H1 (cell line): Measurements from ENCODE around the gene ERICH6. TPM values are rescaled to one million over a fixed set of nuclear protein-coding genes. Genes with fewer than 3 reads are reported as not detected.

ENCODE experiments used
- CTCF ChIA-PET: fragments of 300-600 bp; sonication (Branson Sonifier 250); formaldehyde crosslinking; loops from one replicate; lab custom pipeline; 2021; ENCODE audit not compliant: partially characterized antibody; lab: Charles Lee
- POLR2A ChIA-PET: fragments of 300-600 bp; sonication (Branson Sonifier 250); formaldehyde crosslinking; loops from one replicate; lab custom pipeline; 2021; ENCODE audit warnings: inconsistent platforms; ENCODE audit not compliant: partially characterized antibody; lab: Charles Lee
- DNase-seq, 2 experiments: peaks; one replicate each; pipeline versions ENCODE4 v3.0.0 to v3.0.0-alpha.2; 2010 to 2022; ENCODE audit warnings: low spot score in 2 of 2, low read depth in 1 of 2, mixed read lengths in 1 of 2
- FAIRE-seq: peaks from 2 replicates; lab custom pipeline; 2011; peaks lifted over from hg19 to GRCh38; lab: Jason Lieb, UNC
- H2AFZ ChIP-seq: 2 replicates; pipeline ENCODE4 v1.8.1; 2012; ENCODE audit warnings: low read length, inconsistent platforms
- H2AK5ac ChIP-seq: 2 replicates; pipeline ENCODE4 v1.6.1; 2013; ENCODE audit warnings: low read depth, low read length
- H2BK120ac ChIP-seq: replicated peaks from 2 replicates; pipeline ENCODE3; 2013; ENCODE audit warnings: low read depth, low read length, inconsistent platforms
- H2BK12ac ChIP-seq: 2 replicates; pipeline ENCODE4 v1.6.1; 2013; ENCODE audit warnings: low read depth, low read length
- H2BK15ac ChIP-seq: 2 replicates; pipeline ENCODE4 v1.6.1; 2013; ENCODE audit warnings: low read length
- H2BK20ac ChIP-seq: 2 replicates; pipeline ENCODE4 v1.6.1; 2013; ENCODE audit warnings: low read length
- H2BK5ac ChIP-seq: 2 replicates; pipeline ENCODE4 v1.6.1; 2013; ENCODE audit warnings: low read depth, low read length
- H3K14ac ChIP-seq: 2 replicates; pipeline ENCODE4 v1.6.1; 2013; ENCODE audit warnings: inconsistent platforms; ENCODE audit not compliant: insufficient read length
- H3K18ac ChIP-seq: 2 replicates; pipeline ENCODE4 v1.6.1; 2013; ENCODE audit warnings: low read length; ENCODE audit errors: extremely low read depth
- H3K23ac ChIP-seq: 2 replicates; pipeline ENCODE4 v1.6.1; 2013; ENCODE audit warnings: inconsistent platforms; ENCODE audit not compliant: insufficient read length
- H3K23me2 ChIP-seq: 2 replicates; pipeline ENCODE4 v1.6.1; 2013; ENCODE audit warnings: low read depth, low read length
- H3K27ac ChIP-seq: 2 replicates; pipeline ENCODE4 v1.6.1; 2011; ENCODE audit warnings: low read depth, low read length, inconsistent platforms
- H3K27me3 ChIP-seq, 4 experiments: replicated peaks in 1 of 4; 1 replicate in 1 of 4; 2 replicates in 3 of 4; pipeline versions ENCODE4 v1.6.1 to v1.8.1; 2011 to 2013; ENCODE audit warnings: low read length in 3 of 4, mild to moderate bottlenecking in 3 of 4, inconsistent platforms in 2 of 4, mixed read lengths in 2 of 4, moderate library complexity in 1 of 4; ENCODE audit not compliant: control insufficient read depth in 3 of 4, insufficient read depth in 3 of 4; ENCODE audit errors: extremely low read depth in 1 of 4
- H3K36me3 ChIP-seq, 4 experiments: 2 replicates each; pipeline versions ENCODE4 v1.6.1 to v1.8.1; 2011 to 2013; ENCODE audit warnings: mild to moderate bottlenecking in 4 of 4, low read length in 3 of 4, moderate library complexity in 2 of 4, control low read depth in 1 of 4, inconsistent platforms in 1 of 4; ENCODE audit not compliant: insufficient read depth in 4 of 4, control insufficient read depth in 2 of 4
- H3K4ac ChIP-seq: replicated peaks from 2 replicates; pipeline ENCODE3; 2013; ENCODE audit warnings: low read length, low read depth, mixed read lengths, inconsistent platforms; ENCODE audit not compliant: insufficient read length
- H3K4me1 ChIP-seq, 4 experiments: replicated peaks in 1 of 4; 1 replicate in 1 of 4; 2 replicates in 3 of 4; pipeline versions ENCODE4 v1.6.1 to v1.8.1; 2011 to 2013; ENCODE audit warnings: low read length in 3 of 4, inconsistent platforms in 2 of 4, mixed read lengths in 1 of 4; ENCODE audit not compliant: insufficient read depth in 4 of 4, control insufficient read depth in 3 of 4
- H3K4me2 ChIP-seq, 2 experiments: 2 replicates each; pipeline versions ENCODE4 v1.6.1 to v1.8.1; 2011 to 2013; ENCODE audit warnings: low read depth in 2 of 2, low read length in 2 of 2, control low read depth in 1 of 2, inconsistent platforms in 1 of 2, mild to moderate bottlenecking in 1 of 2; ENCODE audit not compliant: insufficient read depth in 1 of 2
- H3K4me3 ChIP-seq, 4 experiments: fragments of 200-600, 300-600 bp in 1 of 4; sonication (generic), shearing (Covaris generic), sonication (Bioruptor Twin) in 1 of 4; 2 replicates each; pipeline versions ENCODE4 v1.5.1 to v1.8.1; 2011 to 2016; ENCODE audit warnings: low read length in 4 of 4, low read depth in 3 of 4, control low read depth in 2 of 4, inconsistent platforms in 2 of 4, mild to moderate bottlenecking in 2 of 4, mixed read lengths in 1 of 4, moderate library complexity in 1 of 4; ENCODE audit not compliant: insufficient read depth in 2 of 4; ENCODE audit errors: extremely low read depth in 1 of 4
- H3K56ac ChIP-seq: replicated peaks from 2 replicates; pipeline ENCODE3; 2013; ENCODE audit warnings: low read depth, mild to moderate bottlenecking, mixed read lengths, low read length, inconsistent platforms; ENCODE audit not compliant: insufficient read length
- H3K79me1 ChIP-seq: 2 replicates; pipeline ENCODE4 v1.6.1; 2013; ENCODE audit warnings: low read depth, low read length, control low read depth
- H3K79me2 ChIP-seq, 2 experiments: 2 replicates each; pipeline versions ENCODE4 v1.6.1 to v1.8.1; 2012 to 2013; ENCODE audit warnings: low read length in 2 of 2, mild to moderate bottlenecking in 2 of 2, inconsistent platforms in 1 of 2; ENCODE audit not compliant: insufficient read depth in 2 of 2, control insufficient read depth in 1 of 2
- H3K9ac ChIP-seq, 4 experiments: replicated peaks in 1 of 4; 1 replicate in 1 of 4; 2 replicates in 3 of 4; pipeline versions ENCODE4 v1.6.1 to v1.8.1; 2011 to 2013; ENCODE audit warnings: low read depth in 3 of 4, low read length in 3 of 4, control low read depth in 2 of 4, mild to moderate bottlenecking in 2 of 4, moderate library complexity in 2 of 4, inconsistent platforms in 1 of 4; ENCODE audit errors: extremely low read depth in 1 of 4
- H3K9me3 ChIP-seq, 2 experiments: 2 replicates each; pipeline versions ENCODE4 v1.6.1 to v1.8.1; 2012 to 2013; ENCODE audit warnings: mild to moderate bottlenecking in 2 of 2, moderate library complexity in 2 of 2, control low read depth in 1 of 2, inconsistent platforms in 1 of 2, low read depth in 1 of 2, low read length in 1 of 2, mixed read lengths in 1 of 2; ENCODE audit not compliant: insufficient read depth in 2 of 2
- H4K20me1 ChIP-seq, 2 experiments: replicated peaks in 1 of 2; 2 replicates each; pipeline versions ENCODE3 to v1.8.1; 2011 to 2013; ENCODE audit warnings: inconsistent platforms in 2 of 2, low read length in 2 of 2, mild to moderate bottlenecking in 1 of 2; ENCODE audit not compliant: insufficient read depth in 2 of 2, control insufficient read depth in 1 of 2
- H4K5ac ChIP-seq: 2 replicates; pipeline ENCODE4 v1.6.1; 2013; ENCODE audit warnings: low read length, low read depth, mixed read lengths, inconsistent platforms; ENCODE audit not compliant: insufficient read length
- H4K8ac ChIP-seq: 2 replicates; pipeline ENCODE4 v1.8.0; 2013; ENCODE audit warnings: mild to moderate bottlenecking, moderate library complexity, low read length, inconsistent platforms; ENCODE audit not compliant: insufficient read depth; ENCODE audit errors: extremely low read depth
- H4K91ac ChIP-seq: replicated peaks from 2 replicates; pipeline ENCODE3; 2013; ENCODE audit warnings: low read length, mixed read lengths, inconsistent platforms; ENCODE audit not compliant: insufficient read length
- ASH2L ChIP-seq: fragments of 200-600, 300-600 bp; sonication (generic); IDR thresholded peaks from one replicate; pipeline ENCODE4 v1.7.1; 2017; ENCODE audit warnings: low read length
- BCL11A ChIP-seq, 2 experiments: IDR thresholded peaks; one replicate each; pipeline ENCODE4 v1.6.1; 2011; ENCODE audit warnings: low read depth in 2 of 2, low read length in 2 of 2, mild to moderate bottlenecking in 2 of 2
- BRCA1 ChIP-seq: IDR thresholded peaks from 2 replicates; pipeline ENCODE4 v1.6.1; 2012; ENCODE audit warnings: low read depth, low read length, improper control_type of control experiment
- CBX8 ChIP-seq: fragments of 300-800, 300-1000 bp; sonication (generic); IDR thresholded peaks from 2 replicates; pipeline ENCODE4 v1.7.1; 2016; ENCODE audit warnings: low read depth, low read length, borderline replicate concordance
- CREB1 ChIP-seq: IDR thresholded peaks from 2 replicates; pipeline ENCODE4 v1.6.1; 2012; ENCODE audit warnings: inconsistent platforms
- CTBP2 ChIP-seq: IDR thresholded peaks from 2 replicates; pipeline ENCODE4 v1.7.0; 2011; ENCODE audit warnings: borderline replicate concordance, mild to moderate bottlenecking, moderate library complexity, mixed read lengths, low read length; ENCODE audit not compliant: insufficient read depth, insufficient read length
- GTF2F1 ChIP-seq: IDR thresholded peaks from 2 replicates; pipeline ENCODE4 v1.6.1; 2012; ENCODE audit warnings: low read depth, low read length, improper control_type of control experiment, borderline replicate concordance
- NRF1 ChIP-seq: IDR thresholded peaks from 2 replicates; pipeline ENCODE4 v1.6.1; 2011; ENCODE audit warnings: mild to moderate bottlenecking, low read depth, low read length, improper control_type of control experiment
- POU5F1 ChIP-seq: IDR thresholded peaks from 2 replicates; pipeline ENCODE4 v1.6.1; 2011; ENCODE audit warnings: low read depth, mild to moderate bottlenecking, low read length, moderate library complexity
- RBBP5 ChIP-seq: IDR thresholded peaks from 2 replicates; pipeline ENCODE4 v1.7.1; 2012; ENCODE audit warnings: low read depth, mild to moderate bottlenecking, inconsistent platforms, low read length, moderate library complexity, borderline replicate concordance
- RFX5 ChIP-seq: IDR thresholded peaks from 2 replicates; pipeline ENCODE4 v1.6.1; 2011; ENCODE audit warnings: low read depth, low read length, improper control_type of control experiment, borderline replicate concordance
- SP2 ChIP-seq: IDR thresholded peaks from 2 replicates; pipeline ENCODE4 v1.6.1; 2012; ENCODE audit warnings: mild to moderate bottlenecking, low read length, inconsistent platforms
- TAF1 ChIP-seq: IDR thresholded peaks from 2 replicates; pipeline ENCODE4 v1.6.1; 2011; ENCODE audit warnings: mild to moderate bottlenecking, low read depth, low read length
- TEAD4 ChIP-seq: IDR thresholded peaks from 2 replicates; pipeline ENCODE4 v1.6.1; 2012; ENCODE audit warnings: low read depth, low read length, inconsistent platforms, mixed read lengths
- WGBS, 2 experiments: shearing (Covaris generic) in 1 of 2; methylation state at CpG; one replicate each; pipeline versions ENCODE4 v1.1.6 to v1.1.7; 2013 to 2015; ENCODE audit warnings: low lambda C conversion rate in 2 of 2, mixed read lengths in 2 of 2, inconsistent platforms in 1 of 2, low coverage in 1 of 2, missing lambda C conversion rate in 1 of 2; ENCODE audit not compliant: insufficient replicate concordance in 2 of 2, insufficient coverage in 1 of 2, insufficient read length in 1 of 2; ENCODE audit errors: extremely low coverage in 1 of 2, missing lambda C conversion rate in 1 of 2; 5-methylcytosine and 5-hydroxymethylcytosine counted together
- polyA plus RNA-seq, 7 experiments: library from polyadenylated mRNA; depleted of rRNA in 3 of 7; stranded (reverse) in 5 of 7; unstranded in 2 of 7; fragments of >200 nt in 5 of 7; fragments of 200-250 nt in 2 of 7; gene quantifications; 1 replicate in 5 of 7; 2 replicates in 1 of 7; 4 replicates in 1 of 7; pipeline versions ENCODE4 v1.2.1 to v1.2.3, GENCODE V29; 2011 to 2013; ENCODE audit warnings: missing spikeins in 2 of 7, mixed read lengths in 2 of 7
- total RNA-seq: library from RNA; stranded (reverse); fragmentation: NEBNext Ultra II Directional; extraction: Animal tissue kit (Norgen Biotek cat#: 25700); gene quantifications from 2 replicates; pipeline ENCODE4 v1.2.1, GENCODE V29; 2021

The ERICH6 gene
- total and polyA plus RNA-seq, 2 of the 8 experiments (the other 6 are each of a cell fraction or from before 2014, with no cell fraction given): not detected

DNA sequence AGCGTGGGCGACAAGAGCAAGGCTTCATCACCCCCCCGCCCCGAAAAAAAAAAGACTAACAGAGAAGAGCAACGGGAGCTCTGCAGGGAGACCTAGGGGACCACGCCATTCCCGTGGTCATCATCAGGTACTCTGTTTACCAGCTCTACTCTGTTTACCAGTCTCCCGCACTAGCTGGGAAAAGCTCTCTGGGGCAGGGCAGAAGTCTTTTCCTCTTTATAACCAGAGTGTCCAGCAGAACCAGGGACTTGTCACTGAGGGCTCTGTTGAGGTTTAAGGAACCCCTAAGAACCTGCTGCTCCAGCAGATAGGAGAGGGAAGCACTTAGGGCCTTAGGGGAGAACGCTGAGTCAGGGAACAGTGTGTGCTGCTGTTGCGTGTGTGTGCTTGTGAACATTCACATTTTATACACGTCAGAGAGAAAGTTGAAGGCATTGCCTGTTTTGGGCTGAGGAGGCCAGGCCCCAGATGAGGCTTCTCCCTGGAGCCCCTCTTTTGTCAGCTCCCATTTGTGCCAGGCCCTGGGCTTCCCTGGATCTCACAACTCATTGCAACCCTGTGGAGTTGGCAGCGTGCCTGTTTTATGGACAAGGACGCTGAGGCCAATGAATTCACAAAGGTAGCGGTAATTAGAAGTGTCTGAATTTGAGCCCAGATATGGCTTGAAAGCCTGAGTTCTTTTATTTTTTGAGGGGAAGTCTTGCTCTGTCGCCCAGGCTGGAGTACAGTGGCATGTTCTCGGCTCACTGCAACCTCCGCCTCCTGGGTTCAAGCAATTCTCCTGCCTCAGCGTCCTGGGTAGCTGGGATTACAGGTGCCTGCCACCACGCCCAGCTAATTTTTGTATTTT, 24.2 kb upstream of the ERICH6 start:
- no peak overlapping the region for H3K56ac ChIP-seq
- TF ChIP-seq ASH2L (no peak), RBBP5 (no peak), TEAD4 (no peak), NRF1 (no peak), CTBP2 (no peak), POU5F1 (no peak), RFX5 (no peak), CBX8 (no peak), BRCA1 (no peak), TAF1 (no peak), SP2 (no peak), BCL11A (IDR thresholded peaks at IDR 0.05; ENCODE audit: low read depth in 2 of 2, low read length in 2 of 2) (no peak), GTF2F1 (no peak), CREB1 (no peak)
- TF ChIP-seq, all 59 proteins: peak for 0
- FAIRE-seq: no peak
- no peak overlapping the region for H2AK5ac ChIP-seq
- no peak overlapping the region for H2BK12ac ChIP-seq
- H4K91ac ChIP-seq: no peak overlapping the region
- H3K4me1 ChIP-seq: no peaks in the 10 kb centered on the region
- no peaks in the 10 kb centered on the region for H3K36me3 ChIP-seq
- no peak overlapping the region for H3K18ac ChIP-seq
- no peak overlapping the region for H2BK120ac ChIP-seq
- H3K79me2 ChIP-seq: no peaks in the 10 kb centered on the region
- no peak overlapping the region for H4K8ac ChIP-seq
- no peak overlapping the region for H3K4me3 ChIP-seq
- H3K9me3 ChIP-seq: no peaks in the 10 kb centered on the region
- 91% methylated on average over 19 of the region's 19 CpGs; no CpG with 5 or more reads in 1 of the 2 experiments for WGBS, 2 experiments
- H3K9ac ChIP-seq: no peak overlapping the region
- H3K23me2 ChIP-seq: no peaks in the 10 kb centered on the region
- H4K20me1 ChIP-seq: no peaks in the 10 kb centered on the region
- no peak overlapping the region for H3K14ac ChIP-seq
- no peaks in the 10 kb centered on the region for H3K27me3 ChIP-seq
- no peak overlapping the region for H2BK15ac ChIP-seq
- H3K79me1 ChIP-seq: no peaks in the 10 kb centered on the region
- no peak for DNase-seq
- H4K5ac ChIP-seq: no peak overlapping the region
- H3K23ac ChIP-seq: no peak overlapping the region
- H3K4ac ChIP-seq: no peak overlapping the region
- H2BK5ac ChIP-seq: no peak overlapping the region
- H2BK20ac ChIP-seq: no peak overlapping the region
- no peak overlapping the region for H3K4me2 ChIP-seq
- no peak overlapping the region for H3K27ac ChIP-seq
- no peak overlapping the region for H2AFZ ChIP-seq
- ChIA-PET POLR2A (no interaction called here), CTCF (interaction anchor here (0.6 to 1.5 kb wide), 8 partner anchors 19 to 65 kb away, joined by 3 to 5 read pairs (median 3); no protein-coding TSS in a partner anchor)
